ENCODE measurements around the gene KSR1.

DNA sequence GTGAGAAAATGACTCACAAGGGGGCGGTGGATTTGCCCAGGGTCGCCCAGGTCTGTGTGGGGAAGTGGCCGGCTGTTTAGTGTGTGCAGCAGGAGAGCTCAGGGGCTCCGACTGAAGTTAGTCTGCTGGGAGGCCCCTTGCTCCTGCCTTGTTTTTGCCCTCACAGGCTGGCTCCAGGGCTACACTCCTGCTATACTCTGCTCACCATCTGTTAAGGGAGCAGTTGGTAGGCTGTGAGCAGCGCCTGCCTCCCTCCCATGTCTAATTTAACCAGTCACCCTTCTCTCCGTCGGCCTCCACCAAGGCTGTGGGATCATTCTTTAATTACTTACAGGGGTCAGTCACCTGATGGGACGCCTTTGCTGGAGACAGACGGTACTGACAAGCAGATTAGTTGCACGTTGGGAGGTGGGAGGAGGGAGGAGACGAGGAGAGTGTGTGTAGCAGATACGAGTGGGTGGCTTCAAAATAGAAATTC lies 35.5 kb downstream of the KSR1 start:
- TF ChIP-seq, protein P1, sequence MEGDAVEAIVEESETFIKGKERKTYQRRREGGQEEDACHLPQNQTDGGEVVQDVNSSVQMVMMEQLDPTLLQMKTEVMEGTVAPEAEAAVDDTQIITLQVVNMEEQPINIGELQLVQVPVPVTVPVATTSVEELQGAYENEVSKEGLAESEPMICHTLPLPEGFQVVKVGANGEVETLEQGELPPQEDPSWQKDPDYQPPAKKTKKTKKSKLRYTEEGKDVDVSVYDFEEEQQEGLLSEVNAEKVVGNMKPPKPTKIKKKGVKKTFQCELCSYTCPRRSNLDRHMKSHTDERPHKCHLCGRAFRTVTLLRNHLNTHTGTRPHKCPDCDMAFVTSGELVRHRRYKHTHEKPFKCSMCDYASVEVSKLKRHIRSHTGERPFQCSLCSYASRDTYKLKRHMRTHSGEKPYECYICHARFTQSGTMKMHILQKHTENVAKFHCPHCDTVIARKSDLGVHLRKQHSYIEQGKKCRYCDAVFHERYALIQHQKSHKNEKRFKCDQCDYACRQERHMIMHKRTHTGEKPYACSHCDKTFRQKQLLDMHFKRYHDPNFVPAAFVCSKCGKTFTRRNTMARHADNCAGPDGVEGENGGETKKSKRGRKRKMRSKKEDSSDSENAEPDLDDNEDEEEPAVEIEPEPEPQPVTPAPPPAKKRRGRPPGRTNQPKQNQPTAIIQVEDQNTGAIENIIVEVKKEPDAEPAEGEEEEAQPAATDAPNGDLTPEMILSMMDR (conservative IDR thresholded peaks at IDR 0.05; ENCODE audit: low read depth, low read length) = no peak
- no peak for TF ChIP-seq EZH2 (IDR thresholded peaks at IDR 0.05; ENCODE audit: borderline replicate concordance, low read depth, low read length, poor library complexity, severe bottlenecking)
